Hematopoietic multipotent progenitor cell treated with erythropoietin and hydrocortisone succinate and interleukin-3 and kit ligand, for 15 days (in vitro differentiated cells): Measurements from ENCODE around the gene CD40LG.

ENCODE experiments used
- DNase-seq: peaks from one replicate; pipeline ENCODE4 v3.0.0-alpha.2; 2015; ENCODE audit warnings: low spot score

The CD40LG gene

DNA sequence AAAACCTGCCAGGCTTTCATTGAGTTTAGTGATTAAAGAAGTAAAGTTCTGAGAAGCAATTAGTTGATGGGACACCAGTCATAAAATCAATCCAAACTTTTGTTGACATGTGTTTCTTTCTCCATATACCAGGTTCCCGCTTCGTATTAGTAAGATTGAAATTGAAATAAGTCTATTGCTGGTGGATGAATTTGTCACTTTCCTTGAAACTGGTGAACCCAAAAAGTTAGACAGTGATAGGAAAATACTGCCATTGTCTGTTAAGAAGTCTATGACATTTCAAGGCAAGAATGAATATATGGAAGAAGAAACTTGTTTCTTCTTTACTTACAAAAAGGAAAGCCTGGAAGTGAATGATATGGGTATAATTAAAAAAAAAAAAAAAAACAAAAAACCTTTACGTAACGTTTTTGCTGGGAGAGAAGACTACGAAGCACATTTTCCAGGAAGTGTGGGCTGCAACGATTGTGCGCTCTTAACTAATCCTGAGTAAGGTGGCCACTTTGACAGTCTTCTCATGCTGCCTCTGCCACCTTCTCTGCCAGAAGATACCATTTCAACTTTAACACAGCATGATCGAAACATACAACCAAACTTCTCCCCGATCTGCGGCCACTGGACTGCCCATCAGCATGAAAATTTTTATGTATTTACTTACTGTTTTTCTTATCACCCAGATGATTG, at the start of gene CD40LG:
Gene CD40LG, plus strand, starts transcription at position 482 of the 684 bp plus-strand sequence. Its CDS starts 91 bp downstream, at position 573.
- DNase-seq, result no peak

DNA sequence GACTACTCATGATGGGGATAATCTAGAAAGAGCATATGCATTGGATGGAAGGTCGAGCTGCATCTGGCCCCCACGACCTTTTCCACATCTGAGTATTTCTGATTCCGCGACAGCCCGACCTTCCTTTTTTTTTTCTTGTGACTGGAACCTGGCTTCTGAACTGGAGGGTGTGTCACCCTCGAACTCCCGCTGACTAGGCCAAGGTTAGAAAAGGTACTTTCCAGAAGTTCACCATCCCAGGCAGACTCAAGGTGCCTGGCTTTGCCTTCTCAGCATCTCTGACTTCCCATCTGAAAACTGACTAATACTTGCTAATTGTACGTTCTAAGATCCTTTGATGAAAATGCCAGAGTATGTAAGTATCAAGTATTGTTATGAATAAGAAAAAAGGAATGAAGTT, 49.3 kb upstream of the CD40LG start:
- DNase-seq, result no peak

DNA sequence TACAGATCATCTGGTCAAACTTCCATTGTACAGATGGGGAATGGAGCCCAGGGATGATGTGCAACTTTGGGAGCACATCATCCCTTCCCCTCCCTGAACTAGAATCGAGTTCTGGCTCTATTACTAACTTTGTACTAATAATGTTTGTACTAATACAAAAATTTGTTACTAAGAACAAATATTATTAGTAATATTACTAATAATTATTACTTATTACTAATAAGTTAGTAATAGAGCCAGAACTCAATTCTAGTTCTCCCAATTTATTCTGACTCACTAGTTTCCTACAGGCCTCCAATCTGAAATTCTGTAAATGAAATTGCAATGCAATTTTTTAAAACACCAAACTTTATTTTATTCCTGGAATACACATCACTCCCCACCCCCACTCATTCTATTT, 47.9 kb upstream of the CD40LG start:
- no peak for DNase-seq

DNA sequence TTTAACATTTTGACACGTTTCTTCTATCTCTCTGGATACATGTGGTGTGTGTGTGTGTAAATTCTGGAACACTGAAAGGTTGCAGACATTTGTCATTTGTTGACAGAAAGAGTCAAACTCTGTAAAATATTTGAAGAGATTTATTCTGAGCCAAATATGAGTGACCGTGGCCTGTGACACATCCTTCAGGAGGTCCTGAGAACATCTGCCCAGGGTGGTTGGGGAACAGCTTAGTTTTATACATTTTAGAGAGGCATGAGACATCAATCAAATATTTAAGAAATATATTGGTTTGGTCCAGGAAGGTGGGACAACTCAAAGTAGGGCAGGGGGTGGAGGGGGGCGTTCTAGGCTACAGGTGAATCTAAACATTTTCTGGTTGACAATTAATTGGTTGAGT, 40.7 kb upstream of the CD40LG start:
- DNase-seq, result no peak

- DNase-seq, result peak; percentile 3
Measured at GRCh38 chrX:136608295-136608933, 39.5 kb upstream of the CD40LG start.

- no peak for DNase-seq
Measured at GRCh38 chrX:136616987-136617685, 30.8 kb upstream of the CD40LG start.

DNA sequence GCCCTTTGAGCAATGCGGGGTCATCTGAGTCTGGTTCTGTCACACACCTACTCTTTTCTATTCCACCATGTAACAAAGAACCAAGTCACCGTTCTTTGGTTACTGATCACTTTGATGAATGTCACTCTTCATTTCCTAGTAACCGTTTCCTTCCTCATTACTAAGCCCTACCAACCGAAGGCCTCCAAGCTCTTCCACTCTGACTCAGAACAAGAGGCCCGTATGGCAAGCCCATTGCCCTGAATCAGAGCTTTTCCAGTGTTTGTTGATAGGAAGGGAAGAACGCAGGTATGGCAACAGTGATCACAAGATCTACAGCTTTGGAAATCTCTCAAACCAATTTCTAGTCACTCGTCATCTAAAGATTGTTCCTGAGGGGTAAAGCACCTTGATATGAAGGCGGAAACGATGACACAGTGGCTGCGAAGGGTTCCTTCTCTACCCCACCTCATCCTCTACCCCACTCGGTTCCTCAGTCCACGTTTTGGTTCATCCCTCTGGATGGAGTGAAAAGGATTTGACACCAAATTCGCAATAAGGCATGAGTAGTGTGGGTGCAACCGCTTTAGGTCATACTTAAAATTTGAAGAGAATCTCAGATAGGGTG, 28.0 kb upstream of the CD40LG start:
- DNase-seq, result no peak

DNA sequence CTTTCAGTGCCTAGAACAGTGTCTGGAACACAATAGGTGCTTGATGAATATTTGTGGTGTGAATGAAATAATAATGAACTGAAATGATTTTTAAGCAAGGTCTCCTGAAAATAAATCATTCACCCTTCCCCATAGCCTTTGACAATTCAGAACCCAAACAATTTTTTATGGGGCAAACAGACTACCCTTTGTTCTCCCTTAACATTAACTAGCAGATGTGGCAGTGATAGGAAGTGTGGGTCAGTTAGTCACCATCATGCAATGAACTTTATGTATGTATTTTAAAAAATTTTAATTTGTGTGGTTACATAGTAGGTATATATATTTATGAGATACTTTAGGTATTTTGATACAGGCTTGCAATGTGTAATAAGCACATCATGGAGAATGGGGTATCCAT, 27.2 kb upstream of the CD40LG start:
- no peak for DNase-seq

DNA sequence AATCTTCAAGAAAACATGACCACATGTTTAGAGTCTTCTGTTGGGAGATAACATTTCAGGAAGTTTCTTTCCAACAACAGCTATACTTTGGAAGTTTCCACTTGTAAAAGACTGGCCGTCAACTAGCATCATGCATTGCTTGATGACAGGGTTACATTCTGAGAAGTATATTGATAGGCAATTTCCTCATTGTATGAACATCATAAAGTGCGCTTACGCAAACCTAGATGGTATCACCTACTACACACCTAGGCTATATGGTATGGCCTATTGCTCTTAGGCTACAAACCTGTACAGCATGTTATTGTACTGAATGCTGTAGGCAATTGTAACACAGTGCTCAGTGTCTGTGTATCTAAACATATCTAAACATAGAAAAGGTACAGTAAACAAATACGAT, 25.4 kb upstream of the CD40LG start:
- DNase-seq, result no peak

GRCh38 chrX:136623396-136623795, 24.6 kb upstream of the CD40LG start:
- DNase-seq, result no peak

- DNase-seq, result no peak
Measured at GRCh38 chrX:136625246-136625645, 22.7 kb upstream of the CD40LG start.

DNA sequence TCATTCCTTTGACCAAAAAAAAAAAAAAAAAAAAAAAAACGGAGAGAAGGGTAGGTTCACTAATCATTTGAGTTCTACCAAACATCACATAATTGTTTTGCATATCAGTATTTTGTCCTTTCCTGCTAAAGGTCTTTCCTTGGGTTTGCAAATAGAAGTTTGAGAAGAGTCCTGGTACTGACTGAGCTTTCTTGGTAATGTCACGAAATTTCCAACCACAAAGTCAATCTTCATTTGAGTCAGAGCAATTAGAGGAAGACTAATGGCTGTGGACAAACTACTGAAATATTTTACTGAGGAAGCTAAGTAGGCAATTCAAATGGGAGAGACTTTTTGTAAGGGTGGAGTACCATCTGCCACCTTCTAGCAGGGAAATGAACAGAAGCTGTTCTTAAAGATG, 21.7 kb upstream of the CD40LG start:
- DNase-seq, result no peak

GRCh38 chrX:136626891-136627290, 21.1 kb upstream of the CD40LG start:
- DNase-seq, result no peak

- DNase-seq, result no peak
Measured at GRCh38 chrX:136627409-136627808, 20.5 kb upstream of the CD40LG start.

DNA sequence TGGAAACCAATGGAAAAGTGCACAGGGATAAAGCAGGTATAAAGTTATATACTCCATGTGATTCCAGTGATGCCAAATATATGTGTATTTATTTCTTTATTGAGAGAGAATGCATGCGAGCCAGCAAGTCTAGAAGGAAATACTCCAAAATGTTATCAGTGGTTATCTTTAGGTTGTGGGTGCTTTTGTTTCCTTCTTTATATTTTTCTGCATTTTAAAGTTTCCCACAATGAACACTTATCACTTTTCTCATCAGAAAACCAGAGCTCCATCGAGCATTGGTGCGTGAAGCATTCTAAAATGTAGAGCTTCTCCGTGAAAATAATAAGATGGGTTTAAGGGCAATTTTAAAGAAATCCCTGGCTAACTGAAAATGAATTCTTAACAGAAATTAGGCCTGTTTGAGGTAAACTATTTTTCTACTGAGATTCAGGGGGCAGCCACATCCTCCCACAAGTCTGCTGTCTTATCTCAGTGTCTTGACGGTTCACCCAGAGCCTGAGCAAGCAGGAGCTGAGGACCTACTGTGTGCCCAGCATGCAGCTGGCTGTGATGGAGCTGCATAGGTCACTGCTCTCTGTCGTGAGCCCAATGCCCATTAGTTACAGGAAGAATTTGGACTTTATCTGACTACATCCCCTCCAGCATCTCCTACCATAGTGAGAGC, 18.7 kb upstream of the CD40LG start:
- DNase-seq, result no peak

DNA sequence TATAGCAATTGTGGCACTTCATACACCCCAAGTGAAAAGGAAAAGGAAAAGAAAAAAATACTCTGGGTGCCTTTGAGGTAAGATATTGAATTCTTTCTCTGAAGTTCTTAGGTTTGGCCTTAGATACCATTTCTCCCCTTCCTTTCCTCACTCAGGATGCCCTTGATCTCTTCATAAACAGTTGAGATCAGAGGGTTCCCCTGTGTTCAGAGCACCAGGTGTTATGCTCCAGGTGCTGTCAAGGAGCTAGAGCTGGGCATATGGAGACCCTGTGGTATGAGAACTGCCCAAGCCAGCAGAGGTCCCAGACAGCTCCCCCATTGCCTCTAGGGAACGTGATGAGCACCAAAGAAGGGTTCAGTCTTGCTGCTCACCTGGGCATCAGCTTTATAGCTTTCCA, 17.1 kb upstream of the CD40LG start:
- no peak for DNase-seq

DNA sequence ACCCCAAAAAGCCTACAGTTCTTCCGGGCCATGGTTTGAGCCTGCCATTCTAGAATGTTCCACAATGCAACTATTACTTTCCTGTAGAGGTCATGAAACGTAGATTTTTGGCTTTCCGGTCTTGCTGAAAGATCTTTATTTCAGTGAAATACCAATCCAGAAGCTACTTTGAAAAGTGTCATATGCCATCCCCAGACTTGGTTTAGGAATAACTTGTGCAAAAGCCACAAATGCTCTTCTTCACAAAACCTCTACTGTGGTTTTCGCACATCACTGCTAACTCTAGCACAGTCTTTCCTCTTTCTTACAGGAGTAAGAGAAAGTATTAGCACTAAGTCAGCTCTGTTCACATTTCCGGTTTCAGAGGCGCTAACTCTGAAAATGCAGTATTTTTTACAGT, 12.7 kb upstream of the CD40LG start:
- DNase-seq, result no peak

GRCh38 chrX:136636121-136636520, 11.8 kb upstream of the CD40LG start:
- DNase-seq, result no peak

DNA sequence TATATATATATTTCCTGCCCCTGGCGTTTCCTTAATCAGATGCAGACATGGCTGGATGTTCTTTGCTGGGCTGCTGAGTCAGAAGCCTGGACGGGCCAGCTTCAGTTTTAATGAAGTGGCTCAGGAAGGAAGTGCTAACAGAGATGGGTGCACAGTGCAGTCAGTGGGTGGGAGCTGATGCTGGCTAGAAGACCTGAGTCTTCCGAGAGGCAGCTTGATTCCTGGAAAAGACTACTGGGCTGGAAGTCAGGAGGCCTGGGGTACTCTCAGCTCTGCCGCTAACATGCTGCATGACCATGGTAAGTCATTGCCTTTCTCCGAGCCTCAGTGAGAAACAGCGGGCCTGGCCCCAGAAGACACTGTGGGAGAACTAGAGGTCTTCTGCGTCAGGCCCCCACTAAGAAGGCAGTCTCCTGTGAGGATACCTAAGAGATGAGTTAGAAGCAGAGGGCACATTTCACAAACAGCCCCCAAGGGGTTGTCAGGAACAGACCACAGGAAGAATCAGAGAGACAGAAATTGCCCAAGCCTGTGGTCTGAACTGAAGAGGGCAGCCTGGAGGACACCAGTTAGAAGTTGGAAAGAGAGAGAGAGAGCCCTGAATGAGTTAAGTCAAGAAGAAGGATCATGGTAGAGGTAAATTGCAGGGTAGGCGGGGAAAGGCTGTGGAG, 8.3 kb upstream of the CD40LG start:
- no peak for DNase-seq

DNA sequence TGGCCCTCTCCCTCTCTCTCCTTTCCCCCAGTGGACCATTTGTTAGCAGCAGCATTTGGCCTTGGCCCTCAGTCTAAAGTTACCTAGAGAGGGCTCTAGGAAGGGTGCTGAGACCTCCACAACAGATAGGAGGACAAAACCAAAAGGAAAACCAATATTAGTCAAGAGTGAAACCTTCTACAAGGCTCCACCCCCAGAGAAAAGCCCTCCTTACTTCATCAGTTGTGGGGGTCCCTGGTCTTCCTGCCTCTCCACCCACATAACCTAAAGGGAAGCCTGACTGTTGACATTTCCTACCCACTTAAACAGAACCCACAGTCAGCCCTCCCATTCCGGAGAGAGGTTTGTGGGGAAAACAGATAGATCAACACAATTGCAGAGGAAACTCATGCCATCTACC, 4.7 kb upstream of the CD40LG start:
- no peak for DNase-seq

- no peak for DNase-seq
Measured at GRCh38 chrX:136646602-136647239, 1.2 kb upstream of the CD40LG start.
